Measurements from ENCODE around the gene TAF5L. TPM values are rescaled to one million over a fixed set of nuclear protein-coding genes. Genes with fewer than 3 reads are reported as not detected.

Gene TAF5L
- total RNA-seq, 1 experiment from 2014 or later = 37.6 TPM

- no peak overlapping the region for H3K4me3 Mint-ChIP-seq (ENCODE audit: unreplicated experiment)
- TF ChIP-seq CTCF (IDR thresholded peaks at IDR 0.05; ENCODE audit: unreplicated experiment) = no peak
- H3K36me3 Mint-ChIP-seq (ENCODE audit: insufficient read depth, unreplicated experiment) = peaks cover 67% of the 10 kb centered on the region
- no TSS peak for BruUV-seq (replicated peaks)
- H3K27ac Mint-ChIP-seq (ENCODE audit: low read depth, unreplicated experiment) = no peak overlapping the region
- no peak for DNase-seq (ENCODE audit: unreplicated experiment)
- H3K9me3 Mint-ChIP-seq (ENCODE audit: unreplicated experiment) = no peaks in the 10 kb centered on the region
- H3K4me1 Mint-ChIP-seq (ENCODE audit: insufficient read depth, unreplicated experiment) = peaks cover 12% of the 10 kb centered on the region
- ChIA-PET POLR2A (interaction anchor here (4.4 kb wide), 1 partner anchor 10 kb away, joined by 18 read pairs; the partner anchor contains the start of gene ABCB10), CTCF (interaction anchor here (0.6 to 3.1 kb wide), 3 partner anchors 10 to 647 kb away, joined by 3 to 22 read pairs (median 3); partner anchors contain the start of gene ABCB10)
- no peaks in the 10 kb centered on the region for H3K27me3 Mint-ChIP-seq (ENCODE audit: insufficient read depth, unreplicated experiment)
- intact Hi-C loops (cut with micrococcal nuclease) = no loop called here
Observed at GRCh38 chr1:229547542-229547941, 78.4 kb downstream of the TAF5L start.

GRCh38 chr1:229544587-229544986, 81.3 kb downstream of the TAF5L start:
- Mint-ChIP-seq H3K4me3 (ENCODE audit: unreplicated experiment) (no peak overlapping the region), H3K36me3 (ENCODE audit: insufficient read depth, unreplicated experiment) (peaks cover 93% of the 10 kb centered on the region), H3K4me1 (ENCODE audit: insufficient read depth, unreplicated experiment) (no peaks in the 10 kb centered on the region), H3K9me3 (ENCODE audit: unreplicated experiment) (no peaks in the 10 kb centered on the region), H3K27ac (ENCODE audit: low read depth, unreplicated experiment) (no peak overlapping the region), H3K27me3 (ENCODE audit: insufficient read depth, unreplicated experiment) (no peaks in the 10 kb centered on the region)
- no TSS peak for BruUV-seq (replicated peaks)
- POLR2A ChIA-PET = interaction anchor here (0.6 to 4.4 kb wide), 3 partner anchors 13 to 1838 kb away, joined by 3 to 18 read pairs (median 5); partner anchors contain the start of genes ABCB10 and NUP133
- intact Hi-C loops (cut with micrococcal nuclease) = no loop called here
- DNase-seq (ENCODE audit: unreplicated experiment) = no peak
- CTCF ChIA-PET = interaction anchor here (0.7 to 1.4 kb wide), 4 partner anchors 13 to 339 kb away, joined by 3 to 5 read pairs (median 4); no protein-coding TSS in a partner anchor
- no peak for TF ChIP-seq CTCF (IDR thresholded peaks at IDR 0.05; ENCODE audit: unreplicated experiment)

Other genes with a start within 250 kb of the TAF5L start
- 0.42 TPM in 1 of 2 replicates, not detected in the other for gene ACTA1, start 192.0 kb downstream of the TAF5L start, total RNA-seq (2022)
- gene NUP133, start 117.8 kb downstream of the TAF5L start, total RNA-seq (2022) = 65.2 and 67.3 TPM in 2 replicates
- 34.8 and 38.4 TPM in 2 replicates for gene ABCB10, start 67.4 kb downstream of the TAF5L start, total RNA-seq (2022)
- 25.8 and 35.5 TPM in 2 replicates for gene URB2, start 125 bp upstream of the TAF5L start, total RNA-seq (2022)

Measured in MCF 10A (cell line).